Tibial nerve (tissue), 4 donors: ENCODE measurements around the gene GIGYF1. TPM values are rescaled to one million over a fixed set of nuclear protein-coding genes. Genes with fewer than 3 reads are reported as not detected.
A peak's percentile ranks its signal among the peaks of the same experiment; 100 is the strongest.

Source experiments
- DNase-seq, 2 donors: peaks; one replicate each; pipeline ENCODE4 v3.0.0-alpha.2; 2019; ENCODE audit warnings: low spot score in 2 of 2
- H3K27ac ChIP-seq, 4 donors: fragments of 200-600 bp; sonication (generic) in 3 of 4; one replicate each; pipeline ENCODE4 v1.5.1; 2017 to 2019; ENCODE audit warnings: mild to moderate bottlenecking in 1 of 4
- H3K27me3 ChIP-seq, 2 donors: fragments of 200-600 bp; sonication (generic) in 1 of 2; one replicate each; pipeline versions ENCODE4 v1.5.1 to v1.6.0; 2017 to 2019
- H3K36me3 ChIP-seq, 3 donors: fragments of 200-600 bp; sonication (generic); one replicate each; pipeline ENCODE4 v1.5.1; 2018 to 2019
- H3K4me1 ChIP-seq, 4 donors: fragments of 200-600 bp; sonication (generic) in 3 of 4; one replicate each; pipeline ENCODE4 v1.5.1; 2017 to 2019
- H3K4me3 ChIP-seq, 4 donors: fragments of 200-600 bp; sonication (generic) in 3 of 4; one replicate each; pipeline ENCODE4 v1.5.1; 2017 to 2019; ENCODE audit warnings: mild to moderate bottlenecking in 1 of 4, moderate library complexity in 1 of 4
- H3K9me3 ChIP-seq, 4 donors: fragments of 200-600 bp; sonication (generic) in 3 of 4; one replicate each; pipeline ENCODE4 v1.5.1; 2017 to 2019
- EP300 ChIP-seq, 2 donors: sonication (generic); formaldehyde crosslinking; IDR thresholded peaks; one replicate each; pipeline ENCODE4 v1.6.1; 2017; ENCODE audit warnings: antibody characterized with exemption in 2 of 2, mild to moderate bottlenecking in 1 of 2
- POLR2A ChIP-seq, 2 donors: fragments of 450-650 bp; IDR thresholded peaks; one replicate each; pipeline ENCODE4 v1.6.1; 2017; ENCODE audit warnings: antibody characterized with exemption in 2 of 2, mild to moderate bottlenecking in 2 of 2, moderate library complexity in 2 of 2
- WGBS, 2 donors: methylation state at CpG; one replicate each; pipeline ENCODE4 v1.1.5; 2018; 5-methylcytosine and 5-hydroxymethylcytosine counted together
- total RNA-seq, 4 donors: library from RNA; depleted of rRNA; stranded (reverse); fragments of >200 nt; gene quantifications; one replicate each; pipeline ENCODE4 v1.1.0, GENCODE V29; 2016
- TF ChIP-seq, protein P1 (sequence below), 5 experiments: fragments of 200-600 bp in 3 of 5; fragments of 450-650 bp in 2 of 5; sonication (generic) in 3 of 5; IDR thresholded peaks; one replicate each; pipeline ENCODE4 v1.5.1; 2016 to 2019; ENCODE audit warnings: antibody characterized with exemption in 5 of 5, mild to moderate bottlenecking in 3 of 5, moderate library complexity in 2 of 5

Gene GIGYF1
- 10 to 100 TPM; 50.9 to 98.1 (median 64.7) TPM for total RNA-seq

- no peaks in the 10 kb centered on the region for H3K27me3 ChIP-seq
- peaks cover 0 to 49% (median 40%) of the 10 kb centered on the region in 4 donors for H3K4me1 ChIP-seq
- no peak for TF ChIP-seq EP300 (IDR thresholded peaks at IDR 0.05)
- TF ChIP-seq POLR2A (IDR thresholded peaks at IDR 0.05) = no peak
- TF ChIP-seq, protein P1, sequence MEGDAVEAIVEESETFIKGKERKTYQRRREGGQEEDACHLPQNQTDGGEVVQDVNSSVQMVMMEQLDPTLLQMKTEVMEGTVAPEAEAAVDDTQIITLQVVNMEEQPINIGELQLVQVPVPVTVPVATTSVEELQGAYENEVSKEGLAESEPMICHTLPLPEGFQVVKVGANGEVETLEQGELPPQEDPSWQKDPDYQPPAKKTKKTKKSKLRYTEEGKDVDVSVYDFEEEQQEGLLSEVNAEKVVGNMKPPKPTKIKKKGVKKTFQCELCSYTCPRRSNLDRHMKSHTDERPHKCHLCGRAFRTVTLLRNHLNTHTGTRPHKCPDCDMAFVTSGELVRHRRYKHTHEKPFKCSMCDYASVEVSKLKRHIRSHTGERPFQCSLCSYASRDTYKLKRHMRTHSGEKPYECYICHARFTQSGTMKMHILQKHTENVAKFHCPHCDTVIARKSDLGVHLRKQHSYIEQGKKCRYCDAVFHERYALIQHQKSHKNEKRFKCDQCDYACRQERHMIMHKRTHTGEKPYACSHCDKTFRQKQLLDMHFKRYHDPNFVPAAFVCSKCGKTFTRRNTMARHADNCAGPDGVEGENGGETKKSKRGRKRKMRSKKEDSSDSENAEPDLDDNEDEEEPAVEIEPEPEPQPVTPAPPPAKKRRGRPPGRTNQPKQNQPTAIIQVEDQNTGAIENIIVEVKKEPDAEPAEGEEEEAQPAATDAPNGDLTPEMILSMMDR (IDR thresholded peaks at IDR 0.05) = no peak
- DNase-seq = peak in 1 of 2 donors; percentile 69
- peak within 1 kb of the TSS; percentile 87 to 97 (median 92) for H3K27ac ChIP-seq
- peaks cover 0 to 2% (median 0%) of the 10 kb centered on the region in 3 donors for H3K36me3 ChIP-seq
- 0 to 1% methylated on average over 22 to 29 of the region's 102 CpGs for WGBS, 2 donors
- H3K4me3 ChIP-seq = peak within 1 kb of the TSS; percentile 84 to 99 (median 92)
- no peaks in the 10 kb centered on the region for H3K9me3 ChIP-seq
Observed at GRCh38 chr7:100694098-100694745, at the start of gene GIGYF1. Gene GIGYF1, minus strand, starts transcription at chr7:100694250. Its CDS starts 6,012 bp downstream, at chr7:100688238.

- no peak for TF ChIP-seq POLR2A (IDR thresholded peaks at IDR 0.05)
- no peak for TF ChIP-seq EP300 (IDR thresholded peaks at IDR 0.05)
- TF ChIP-seq, protein P1 (IDR thresholded peaks at IDR 0.05) = no peak
- 91 to 94% methylated on average over 6 of the region's 6 CpGs for WGBS, 2 donors
- peaks cover 0 to under 1% of the 10 kb centered on the region in 2 donors for H3K27me3 ChIP-seq
- H3K36me3 ChIP-seq = no peaks in the 10 kb centered on the region
- no peaks in the 10 kb centered on the region for H3K9me3 ChIP-seq
- no peak overlapping the region for H3K4me3 ChIP-seq
- peaks cover 0 to 2% (median 0%) of the 10 kb centered on the region in 4 donors for H3K4me1 ChIP-seq
- DNase-seq = no peak
- no peak overlapping the region for H3K27ac ChIP-seq
Observed at GRCh38 chr7:100739934-100740333, 45.9 kb upstream of the GIGYF1 start.

- 70% methylated on average over 13 of the region's 13 CpGs; no CpG with 5 or more reads in 1 of the 2 donors for WGBS, 2 donors
- TF ChIP-seq EP300 (IDR thresholded peaks at IDR 0.05) (no peak), POLR2A (IDR thresholded peaks at IDR 0.05) (no peak)
- TF ChIP-seq, protein P1 (IDR thresholded peaks at IDR 0.05) = no peak
Observed at GRCh38 chr7:100736671-100737070, 42.6 kb upstream of the GIGYF1 start.

GRCh38 chr7:100735730-100736129 is 41.7 kb upstream of the GIGYF1 start:
- H3K27ac ChIP-seq = no peak overlapping the region
- no peak for DNase-seq
- TF ChIP-seq POLR2A (IDR thresholded peaks at IDR 0.05) (no peak), EP300 (IDR thresholded peaks at IDR 0.05) (no peak)
- TF ChIP-seq, protein P1 (IDR thresholded peaks at IDR 0.05) = no peak
- whole genome bisulfite sequencing, 2 donors = 87 to 88% methylated on average over 6 to 7 of the region's 7 CpGs
- H3K9me3 ChIP-seq = no peaks in the 10 kb centered on the region
- H3K36me3 ChIP-seq = no peaks in the 10 kb centered on the region
- no peaks in the 10 kb centered on the region for H3K27me3 ChIP-seq
- no peaks in the 10 kb centered on the region for H3K4me1 ChIP-seq
- H3K4me3 ChIP-seq = no peak overlapping the region

More at GRCh38 chr7:100736671-100737070, 42.6 kb upstream of the GIGYF1 start:
- Histone ChIP-seq H3K4me3 (no peak overlapping the region), H3K4me1 (no peaks in the 10 kb centered on the region), H3K27ac (no peak overlapping the region), H3K9me3 (no peaks in the 10 kb centered on the region), H3K36me3 (no peaks in the 10 kb centered on the region), H3K27me3 (no peaks in the 10 kb centered on the region)
- no peak for DNase-seq

DNA sequence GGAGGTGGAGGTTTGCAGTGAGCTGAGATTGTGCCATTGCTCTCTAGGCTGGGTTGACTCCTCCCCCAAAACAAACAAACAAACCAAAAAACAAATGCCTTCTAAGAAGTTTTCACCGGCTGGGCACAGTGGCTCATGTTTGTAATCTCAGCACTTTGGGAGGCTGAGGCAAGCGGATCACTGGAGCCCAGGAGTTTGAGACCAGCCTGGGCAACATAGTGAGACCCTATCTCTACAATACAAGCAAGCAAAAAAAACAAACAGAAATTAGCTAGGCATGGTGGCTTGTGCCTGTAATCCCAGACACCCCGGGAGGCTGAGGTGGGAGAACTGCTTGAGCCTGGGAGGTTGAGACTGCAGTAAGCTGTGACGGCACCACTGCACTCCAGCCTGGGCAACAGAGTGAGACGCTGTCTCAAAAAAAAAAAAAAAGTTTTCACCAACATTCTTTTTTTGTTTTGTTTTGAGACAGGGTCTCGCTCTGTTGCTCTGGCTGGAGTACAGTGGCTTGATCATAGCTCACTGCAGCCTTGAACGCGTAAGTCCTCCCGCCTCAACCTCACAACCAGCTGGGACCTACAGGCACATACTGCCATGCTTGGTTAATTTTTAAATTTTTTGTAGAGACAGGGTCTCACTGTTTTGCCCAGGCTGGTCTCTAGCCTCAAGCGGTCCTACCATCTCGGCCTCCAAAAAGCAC is 38.0 kb upstream of the GIGYF1 start:
- Histone ChIP-seq H3K4me1 (peaks cover 0 to 7% (median 0%) of the 10 kb centered on the region in 4 donors), H3K27ac (no peak overlapping the region), H3K4me3 (no peak overlapping the region), H3K36me3 (no peaks in the 10 kb centered on the region), H3K9me3 (no peaks in the 10 kb centered on the region), H3K27me3 (peaks cover 0 to 6% of the 10 kb centered on the region in 2 donors)
- DNase-seq = no peak
- 76 to 82% methylated on average over 8 to 11 of the region's 11 CpGs for whole genome bisulfite sequencing, 2 donors
- TF ChIP-seq POLR2A (IDR thresholded peaks at IDR 0.05) (no peak), EP300 (IDR thresholded peaks at IDR 0.05) (no peak)
- TF ChIP-seq, protein P1 (IDR thresholded peaks at IDR 0.05) = no peak
